GM23338 (cell line): Measurements from ENCODE around the gene GAS6. TPM values are rescaled to one million over a fixed set of nuclear protein-coding genes. Genes with fewer than 3 reads are reported as not detected.
"Not testable (repeated sequence)": the region's sequence is repeated elsewhere in the genome, so short reads cannot be mapped to it uniquely, and the experiment has no call there.

ENCODE experiments used
- ATAC-seq: fragments of 200-7000 bp; cut with Tn5 transposase; 3 replicates; pipeline ENCODE4 v1.9.1; 2020
- DNase-seq: peaks from one replicate; pipeline ENCODE4 v3.0.0-alpha.2; 2015; ENCODE audit warnings: low spot score
- H2AFZ ChIP-seq: fragments of 200-600 bp; sonication (generic); 2 replicates; pipeline ENCODE4 v1.8.0; 2016; ENCODE audit warnings: antibody characterized with exemption, mild to moderate bottlenecking, moderate library complexity
- H3F3A ChIP-seq: fragments of 200-600 bp; sonication (generic); replicated peaks from 2 replicates; pipeline ENCODE4 v1.8.0; 2017; ENCODE audit warnings: antibody characterized with exemption, mixed run types, low read depth
- H3K27ac ChIP-seq: fragments of 200-600 bp; sonication (generic); 2 replicates; pipeline ENCODE4 v1.6.1; 2016; ENCODE audit warnings: low read depth
- H3K27me3 ChIP-seq: fragments of 200-600 bp; sonication (generic); 2 replicates; pipeline ENCODE4 v1.8.0; 2016; ENCODE audit warnings: mild to moderate bottlenecking, mixed run types, moderate library complexity; ENCODE audit not compliant: insufficient read depth
- H3K36me3 ChIP-seq: fragments of 200-600 bp; sonication (generic); 2 replicates; pipeline ENCODE4 v1.8.0; 2016; ENCODE audit warnings: mild to moderate bottlenecking; ENCODE audit not compliant: insufficient read depth
- H3K4me1 ChIP-seq: fragments of 200-600 bp; sonication (generic); 2 replicates; pipeline ENCODE4 v1.8.0; 2016; ENCODE audit warnings: mild to moderate bottlenecking, moderate library complexity; ENCODE audit not compliant: insufficient read depth
- H3K4me2 ChIP-seq: fragments of 200-600 bp; sonication (generic); 2 replicates; pipeline ENCODE4 v1.7.1; 2017; ENCODE audit warnings: mixed run types
- H3K4me3 ChIP-seq: fragments of 200-600 bp; sonication (generic); 2 replicates; pipeline ENCODE4 v1.6.1; 2016; ENCODE audit warnings: mixed run types
- H3K79me2 ChIP-seq: fragments of 200-600 bp; sonication (generic); replicated peaks from 2 replicates; pipeline ENCODE4 v1.8.0; 2017; ENCODE audit warnings: mild to moderate bottlenecking; ENCODE audit not compliant: insufficient read depth
- H3K9me2 ChIP-seq: fragments of 200-600 bp; sonication (generic); 2 replicates; pipeline ENCODE4 v1.8.0; 2017; ENCODE audit not compliant: insufficient read depth
- H4K20me1 ChIP-seq: fragments of 200-600 bp; sonication (generic); replicated peaks from 2 replicates; pipeline ENCODE4 v1.8.0; 2017; ENCODE audit warnings: mild to moderate bottlenecking; ENCODE audit not compliant: insufficient read depth
- H3K27ac Mint-ChIP-seq: 2 replicates; pipeline ENCODE4 v1.8.0; 2020; ENCODE audit warnings: inconsistent platforms, mild to moderate bottlenecking, moderate library complexity, mixed read lengths
- H3K27me3 Mint-ChIP-seq: 3 replicates; pipeline ENCODE4 v1.8.0; 2022; ENCODE audit warnings: low read depth, mild to moderate bottlenecking, moderate library complexity, mixed read lengths, inconsistent platforms; ENCODE audit not compliant: insufficient read depth, poor library complexity
- H3K36me3 Mint-ChIP-seq: 3 replicates; pipeline ENCODE4 v1.8.0; 2021; ENCODE audit warnings: low read depth, mild to moderate bottlenecking, inconsistent platforms, moderate library complexity, mixed read lengths
- H3K4me1 Mint-ChIP-seq: 3 replicates; pipeline ENCODE4 v1.8.0; 2020; ENCODE audit warnings: mild to moderate bottlenecking, inconsistent platforms, mixed read lengths
- H3K4me3 Mint-ChIP-seq: 3 replicates; pipeline ENCODE4 v1.8.0; 2021; ENCODE audit warnings: moderate library complexity, mild to moderate bottlenecking, inconsistent platforms, mixed read lengths
- H3K9me3 Mint-ChIP-seq: 3 replicates; pipeline ENCODE4 v1.8.0; 2020; ENCODE audit warnings: moderate library complexity, mild to moderate bottlenecking, inconsistent platforms, mixed read lengths
- CREB1 ChIP-seq: fragments of 250-450 bp; sonication (Bioruptor Pico); IDR thresholded peaks from 2 replicates; pipeline ENCODE4 v1.5.0; 2020; ENCODE audit warnings: low read depth, mild to moderate bottlenecking, moderate library complexity
- EZH2 ChIP-seq: fragments of 200-600 bp; sonication (generic); IDR thresholded peaks from one replicate; pipeline ENCODE4 v1.8.0; 2017; ENCODE audit warnings: antibody characterized with exemption, mild to moderate bottlenecking, low read depth; ENCODE audit not compliant: unreplicated experiment
- EZH2phosphoT487 ChIP-seq: fragments of 200-600 bp; sonication (generic); IDR thresholded peaks from one replicate; pipeline ENCODE4 v1.8.1; 2018; ENCODE audit warnings: antibody characterized with exemption; ENCODE audit not compliant: unreplicated experiment
- JUNB ChIP-seq: IDR thresholded peaks from one replicate; pipeline ENCODE4 v1.6.1; 2016; ENCODE audit warnings: antibody characterized with exemption; ENCODE audit not compliant: unreplicated experiment
- NANOG ChIP-seq: IDR thresholded peaks from 2 replicates; pipeline ENCODE4 v1.6.1; 2016; ENCODE audit warnings: antibody characterized with exemption, borderline replicate concordance
- POLR2AphosphoS5 ChIP-seq: IDR thresholded peaks from 2 replicates; pipeline ENCODE4 v1.6.1; 2016; ENCODE audit warnings: antibody characterized with exemption, low read depth
- STAT1 ChIP-seq: IDR thresholded peaks from one replicate; pipeline ENCODE4 v1.6.1; 2016; ENCODE audit warnings: antibody characterized with exemption; ENCODE audit not compliant: unreplicated experiment
- ZNF114 ChIP-seq: fragments of 250-450 bp; sonication (Bioruptor Pico); IDR thresholded peaks from 2 replicates; pipeline ENCODE4 v1.5.0; 2020; ENCODE audit warnings: mild to moderate bottlenecking, moderate library complexity
- ZNF331 ChIP-seq: fragments of 250-450 bp; sonication (Bioruptor Pico); IDR thresholded peaks from 2 replicates; pipeline ENCODE4 v1.5.0; 2020; ENCODE audit warnings: low read depth, mild to moderate bottlenecking, moderate library complexity
- polyA plus RNA-seq: library from polyadenylated mRNA; unstranded; fragments of >200 nt; fragmentation: Nextera tagmentation; extraction: Ambion mirVana; gene quantifications from 2 replicates; pipeline ENCODE4 v1.2.1, GENCODE V29; 2016
- total RNA-seq: library from RNA; depleted of rRNA; stranded (reverse); fragments of >200 nt; shearing (Covaris generic); gene quantifications from 2 replicates; pipeline ENCODE4 v1.2.3, GENCODE V29; 2014
- TF ChIP-seq, protein P1 (sequence below): IDR thresholded peaks from one replicate; pipeline ENCODE4 v1.6.1; 2018; ENCODE audit warnings: antibody characterized with exemption; ENCODE audit not compliant: unreplicated experiment
- TF ChIP-seq, protein P2 (sequence below), 2 experiments: fragments of 200-600 bp in 1 of 2; sonication (generic) in 1 of 2; conservative IDR thresholded peaks; 2 replicates each; pipeline versions ENCODE4 v1.5.1 to v1.6.1; 2016 to 2017; ENCODE audit warnings: antibody characterized with exemption in 2 of 2, low read depth in 2 of 2, mild to moderate bottlenecking in 2 of 2, moderate library complexity in 1 of 2
- TF ChIP-seq, protein P3 (sequence below): IDR thresholded peaks from 2 replicates; pipeline ENCODE4 v1.6.1; 2016; ENCODE audit warnings: antibody characterized with exemption

Gene GAS6
- total and polyA plus RNA-seq, 2 experiments from 2014 or later: 7.9 to 21.2 TPM

DNA sequence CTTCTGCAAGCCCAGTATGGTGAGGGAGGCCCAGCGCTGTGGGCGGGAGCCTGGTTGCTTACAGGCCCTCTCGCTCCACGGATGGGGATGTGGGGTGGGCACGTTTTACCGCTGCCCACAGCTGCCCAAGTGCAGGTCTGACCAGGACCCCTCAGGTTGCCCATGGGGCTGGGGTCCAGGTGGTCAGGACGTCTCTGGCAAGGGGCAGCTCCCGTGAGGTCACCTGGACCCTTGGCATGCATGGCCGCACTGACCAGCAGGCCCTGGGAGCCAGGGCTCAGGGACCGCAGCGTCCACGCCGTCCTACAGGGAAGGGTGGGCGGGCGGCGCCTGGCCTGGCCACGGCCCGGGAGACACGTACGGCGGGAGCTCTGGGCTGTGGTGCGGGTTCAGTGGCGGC lies 32.8 kb downstream of the GAS6 start (continued):
- TF ChIP-seq, protein P1, sequence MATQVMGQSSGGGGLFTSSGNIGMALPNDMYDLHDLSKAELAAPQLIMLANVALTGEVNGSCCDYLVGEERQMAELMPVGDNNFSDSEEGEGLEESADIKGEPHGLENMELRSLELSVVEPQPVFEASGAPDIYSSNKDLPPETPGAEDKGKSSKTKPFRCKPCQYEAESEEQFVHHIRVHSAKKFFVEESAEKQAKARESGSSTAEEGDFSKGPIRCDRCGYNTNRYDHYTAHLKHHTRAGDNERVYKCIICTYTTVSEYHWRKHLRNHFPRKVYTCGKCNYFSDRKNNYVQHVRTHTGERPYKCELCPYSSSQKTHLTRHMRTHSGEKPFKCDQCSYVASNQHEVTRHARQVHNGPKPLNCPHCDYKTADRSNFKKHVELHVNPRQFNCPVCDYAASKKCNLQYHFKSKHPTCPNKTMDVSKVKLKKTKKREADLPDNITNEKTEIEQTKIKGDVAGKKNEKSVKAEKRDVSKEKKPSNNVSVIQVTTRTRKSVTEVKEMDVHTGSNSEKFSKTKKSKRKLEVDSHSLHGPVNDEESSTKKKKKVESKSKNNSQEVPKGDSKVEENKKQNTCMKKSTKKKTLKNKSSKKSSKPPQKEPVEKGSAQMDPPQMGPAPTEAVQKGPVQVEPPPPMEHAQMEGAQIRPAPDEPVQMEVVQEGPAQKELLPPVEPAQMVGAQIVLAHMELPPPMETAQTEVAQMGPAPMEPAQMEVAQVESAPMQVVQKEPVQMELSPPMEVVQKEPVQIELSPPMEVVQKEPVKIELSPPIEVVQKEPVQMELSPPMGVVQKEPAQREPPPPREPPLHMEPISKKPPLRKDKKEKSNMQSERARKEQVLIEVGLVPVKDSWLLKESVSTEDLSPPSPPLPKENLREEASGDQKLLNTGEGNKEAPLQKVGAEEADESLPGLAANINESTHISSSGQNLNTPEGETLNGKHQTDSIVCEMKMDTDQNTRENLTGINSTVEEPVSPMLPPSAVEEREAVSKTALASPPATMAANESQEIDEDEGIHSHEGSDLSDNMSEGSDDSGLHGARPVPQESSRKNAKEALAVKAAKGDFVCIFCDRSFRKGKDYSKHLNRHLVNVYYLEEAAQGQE: no peak

DNA sequence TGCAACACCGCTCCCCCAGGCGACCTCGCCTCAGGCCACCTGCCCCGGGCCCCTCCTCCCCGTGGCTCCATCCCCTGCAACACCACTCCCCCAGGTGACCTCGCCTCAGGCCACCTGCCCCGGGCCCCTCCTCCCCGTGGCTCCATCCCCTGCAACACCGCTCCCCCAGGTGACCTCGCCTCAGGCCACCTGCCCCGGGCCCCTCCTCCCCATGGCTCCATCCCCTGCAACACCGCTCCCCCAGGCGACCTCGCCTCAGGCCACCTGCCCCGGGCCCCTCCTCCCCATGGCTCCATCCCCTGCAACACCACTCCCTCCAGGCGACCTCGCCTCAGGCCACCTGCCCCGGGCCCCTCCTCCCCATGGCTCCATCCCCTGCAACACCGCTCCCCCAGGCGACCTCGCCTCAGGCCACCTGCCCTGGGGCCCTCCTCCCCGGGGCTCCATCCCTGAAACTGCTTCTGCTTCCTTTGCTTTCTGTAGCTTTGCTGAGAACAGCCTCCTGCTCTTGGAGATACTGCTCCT lies 33.4 kb downstream of the GAS6 start:
- not testable (repeated sequence) for H3K4me1 Mint-ChIP-seq, H3K27ac ChIP-seq, H3F3A ChIP-seq, H3K4me2 ChIP-seq, H3K9me3 Mint-ChIP-seq, ATAC-seq, H3K27me3 ChIP-seq, H3K27me3 Mint-ChIP-seq, H3K27ac Mint-ChIP-seq, H3K4me3 ChIP-seq, H3K4me1 ChIP-seq, H4K20me1 ChIP-seq, H2AFZ ChIP-seq, DNase-seq, H3K9me2 ChIP-seq, H3K4me3 Mint-ChIP-seq, H3K79me2 ChIP-seq, H3K36me3 ChIP-seq
- H3K36me3 Mint-ChIP-seq: peaks cover 31% of the 10 kb centered on the region

DNA sequence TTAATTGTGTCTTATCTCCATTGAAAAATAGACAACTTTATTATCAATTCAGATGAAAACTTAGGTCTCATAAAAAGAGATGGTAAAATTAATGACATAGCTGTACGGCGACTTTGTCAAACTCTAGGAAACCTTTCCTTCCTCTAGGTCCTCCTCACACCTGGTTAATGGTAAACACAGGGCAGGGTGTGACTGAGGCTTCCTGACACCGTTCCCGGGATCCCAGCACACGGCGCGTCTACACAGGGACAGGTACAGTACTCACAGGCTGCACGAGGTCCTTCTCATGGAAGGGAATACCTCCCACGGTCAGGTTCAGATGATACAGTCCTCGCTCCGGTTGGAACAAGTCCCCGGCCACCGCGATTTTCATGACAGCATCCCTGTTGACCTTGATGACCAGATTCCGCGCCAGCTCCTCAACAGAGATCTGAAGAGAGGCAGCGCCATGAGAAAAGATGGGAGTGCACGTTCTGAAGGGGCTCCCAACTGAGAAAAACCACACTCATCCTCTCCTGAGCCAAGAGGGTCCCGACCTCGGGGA lies 35.5 kb downstream of the GAS6 start:
- Histone ChIP-seq H3K79me2 (no peaks in the 10 kb centered on the region), H3K27ac (no peak overlapping the region), H2AFZ (no peak overlapping the region), H3K27me3 (no peaks in the 10 kb centered on the region), H3K36me3 (no peaks in the 10 kb centered on the region), H4K20me1 (no peaks in the 10 kb centered on the region), H3K4me3 (no peak overlapping the region), H3K4me2 (no peak overlapping the region), H3K9me2 (no peaks in the 10 kb centered on the region), H3F3A (no peaks in the 10 kb centered on the region), H3K4me1 (no peaks in the 10 kb centered on the region)
- Mint-ChIP-seq H3K27me3 (peaks cover 6% of the 10 kb centered on the region), H3K4me3 (no peak overlapping the region), H3K4me1 (no peaks in the 10 kb centered on the region), H3K36me3 (peaks cover 38% of the 10 kb centered on the region), H3K27ac (no peak overlapping the region), H3K9me3 (peaks cover 2% of the 10 kb centered on the region; the same call in 1 of the 3 replicates)
- DNase-seq: no peak
- no peak for ATAC-seq
- TF ChIP-seq, protein P1: no peak
- TF ChIP-seq NANOG (no peak), JUNB (no peak), CREB1 (CRISPR knock-in tag) (no peak), EZH2 (no peak), ZNF114 (CRISPR knock-in tag) (no peak), ZNF331 (CRISPR knock-in tag) (no peak), STAT1 (no peak), EZH2phosphoT487 (no peak), POLR2AphosphoS5 (no peak)
- TF ChIP-seq, protein P2, sequence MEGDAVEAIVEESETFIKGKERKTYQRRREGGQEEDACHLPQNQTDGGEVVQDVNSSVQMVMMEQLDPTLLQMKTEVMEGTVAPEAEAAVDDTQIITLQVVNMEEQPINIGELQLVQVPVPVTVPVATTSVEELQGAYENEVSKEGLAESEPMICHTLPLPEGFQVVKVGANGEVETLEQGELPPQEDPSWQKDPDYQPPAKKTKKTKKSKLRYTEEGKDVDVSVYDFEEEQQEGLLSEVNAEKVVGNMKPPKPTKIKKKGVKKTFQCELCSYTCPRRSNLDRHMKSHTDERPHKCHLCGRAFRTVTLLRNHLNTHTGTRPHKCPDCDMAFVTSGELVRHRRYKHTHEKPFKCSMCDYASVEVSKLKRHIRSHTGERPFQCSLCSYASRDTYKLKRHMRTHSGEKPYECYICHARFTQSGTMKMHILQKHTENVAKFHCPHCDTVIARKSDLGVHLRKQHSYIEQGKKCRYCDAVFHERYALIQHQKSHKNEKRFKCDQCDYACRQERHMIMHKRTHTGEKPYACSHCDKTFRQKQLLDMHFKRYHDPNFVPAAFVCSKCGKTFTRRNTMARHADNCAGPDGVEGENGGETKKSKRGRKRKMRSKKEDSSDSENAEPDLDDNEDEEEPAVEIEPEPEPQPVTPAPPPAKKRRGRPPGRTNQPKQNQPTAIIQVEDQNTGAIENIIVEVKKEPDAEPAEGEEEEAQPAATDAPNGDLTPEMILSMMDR (conservative IDR thresholded peaks at IDR 0.05; ENCODE audit: low read depth in 2 of 2): no peak
- TF ChIP-seq, protein P3, sequence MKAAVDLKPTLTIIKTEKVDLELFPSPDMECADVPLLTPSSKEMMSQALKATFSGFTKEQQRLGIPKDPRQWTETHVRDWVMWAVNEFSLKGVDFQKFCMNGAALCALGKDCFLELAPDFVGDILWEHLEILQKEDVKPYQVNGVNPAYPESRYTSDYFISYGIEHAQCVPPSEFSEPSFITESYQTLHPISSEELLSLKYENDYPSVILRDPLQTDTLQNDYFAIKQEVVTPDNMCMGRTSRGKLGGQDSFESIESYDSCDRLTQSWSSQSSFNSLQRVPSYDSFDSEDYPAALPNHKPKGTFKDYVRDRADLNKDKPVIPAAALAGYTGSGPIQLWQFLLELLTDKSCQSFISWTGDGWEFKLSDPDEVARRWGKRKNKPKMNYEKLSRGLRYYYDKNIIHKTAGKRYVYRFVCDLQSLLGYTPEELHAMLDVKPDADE: no peak
